Lung (tissue), 12 donors: ENCODE data around the gene C20orf204. TPM values are rescaled to one million over a fixed set of nuclear protein-coding genes. Genes with fewer than 3 reads are reported as not detected.

Source experiments
- ATAC-seq: fragments of 200-7000 bp; cut with Tn5 transposase; one replicate; pipeline ENCODE4 v1.9.1; 2020; ENCODE audit warnings: moderate number of reproducible peaks; ENCODE audit not compliant: insufficient read depth, low FRiP score
- DNase-seq, 3 donors: peaks; one replicate each; pipeline ENCODE4 v3.0.0-alpha.2; 2013 to 2017
- H3K27ac ChIP-seq, 2 donors: one replicate each; pipeline ENCODE4 v1.5.1; 2013; ENCODE audit warnings: mild to moderate bottlenecking in 2 of 2, moderate library complexity in 2 of 2, control low read depth in 1 of 2, inconsistent platforms in 1 of 2, low read depth in 1 of 2, low read length in 1 of 2
- H3K27me3 ChIP-seq, 3 donors: one replicate each; pipeline ENCODE4 v1.5.1; 2013; ENCODE audit warnings: low read length in 2 of 3; ENCODE audit not compliant: control insufficient read depth in 3 of 3, insufficient read depth in 3 of 3
- H3K36me3 ChIP-seq, 4 donors: one replicate each; pipeline ENCODE4 v1.5.1; 2013; ENCODE audit warnings: low read length in 4 of 4, mild to moderate bottlenecking in 1 of 4, moderate library complexity in 1 of 4; ENCODE audit not compliant: control insufficient read depth in 4 of 4, insufficient read depth in 4 of 4
- H3K4me1 ChIP-seq, 5 donors: one replicate each; pipeline ENCODE4 v1.5.1; 2013; ENCODE audit warnings: low read length in 5 of 5, mild to moderate bottlenecking in 2 of 5, moderate library complexity in 1 of 5; ENCODE audit not compliant: control insufficient read depth in 5 of 5, insufficient read depth in 5 of 5
- H3K4me3 ChIP-seq: one replicate; pipeline ENCODE4 v1.5.1; 2013; ENCODE audit warnings: mild to moderate bottlenecking, control low read depth, moderate library complexity
- H3K9ac ChIP-seq, 2 donors: one replicate each; pipeline ENCODE4 v1.5.1; 2013; ENCODE audit warnings: low read length in 2 of 2, control low read depth in 1 of 2; ENCODE audit not compliant: insufficient read depth in 1 of 2
- H3K9me3 ChIP-seq, 4 donors: one replicate each; pipeline ENCODE4 v1.5.1; 2013; ENCODE audit warnings: low read length in 3 of 4, mild to moderate bottlenecking in 1 of 4, moderate library complexity in 1 of 4; ENCODE audit not compliant: control insufficient read depth in 4 of 4, insufficient read depth in 3 of 4
- CTCF ChIP-seq: IDR thresholded peaks from 2 replicates; pipeline ENCODE4 v1.5.1; 2012; ENCODE audit warnings: mild to moderate bottlenecking; ENCODE audit errors: control extremely low read depth, extremely low read depth
- WGBS, 2 donors: extraction: QIAGEN DNeasy Blood & Tissue Kit; methylation state at CpG; one replicate each; pipeline ENCODE4 v1.1.7; 2013; 5-methylcytosine and 5-hydroxymethylcytosine counted together
- polyA plus RNA-seq, 2 donors: library from polyadenylated mRNA; stranded (reverse); fragments of 200-250 nt; gene quantifications; one replicate each; pipeline ENCODE4 v1.2.1, GENCODE V29; 2013
- total RNA-seq, 2 donors: library from RNA; depleted of rRNA in 1 of 2; stranded (reverse); fragments of >200 nt in 1 of 2; gene quantifications; one replicate each; pipeline ENCODE4 v1.2.1, GENCODE V29; 2014 to 2021
- donor health status: control.
- donor health status: control.
- donor health status: Bipolar disorder and iron deficiency.
- donor health status: healthy.
- donor health status: DM: yes; HTN: yes; CAD: no.

Gene C20orf204
- total and polyA plus RNA-seq, 4 donors, result 0.50 to 2.0 (median 0.98) TPM

GRCh38 chr20:64015635-64016034, 20.3 kb upstream of the C20orf204 start:
- no peak for TF ChIP-seq CTCF
- ATAC-seq (no peak), DNase-seq (no peak)
- Histone ChIP-seq H3K36me3 (peaks cover 33 to 44% (median 39%) of the 10 kb centered on the region in 4 donors), H3K4me3 (no peak overlapping the region), H3K27ac (no peak overlapping the region), H3K9ac (no peak overlapping the region), H3K4me1 (no peaks in the 10 kb centered on the region), H3K27me3 (no peaks in the 10 kb centered on the region), H3K9me3 (no peaks in the 10 kb centered on the region)
- 86 to 89% methylated on average over 2 of the region's 2 CpGs for WGBS, 2 donors

GRCh38 chr20:64021124-64021975, 14.6 kb upstream of the C20orf204 start:
- H3K4me1 ChIP-seq, result no peaks in the 10 kb centered on the region
- H3K36me3 ChIP-seq, result peaks cover 24 to 64% (median 38%) of the 10 kb centered on the region in 4 donors
- peaks cover 0 to 2% (median 0%) of the 10 kb centered on the region in 4 donors for H3K9me3 ChIP-seq
- no peak for ATAC-seq
- no peak overlapping the region for H3K9ac ChIP-seq
- WGBS, 2 donors, result 95 to 98% methylated on average over 36 of the region's 36 CpGs
- no peak for TF ChIP-seq CTCF
- H3K4me3 ChIP-seq, result no peak overlapping the region
- no peak overlapping the region for H3K27ac ChIP-seq
- no peak for DNase-seq
- no peaks in the 10 kb centered on the region for H3K27me3 ChIP-seq

- no peak for TF ChIP-seq CTCF
- no peak overlapping the region for H3K9ac ChIP-seq
- no peak overlapping the region for H3K4me3 ChIP-seq
- H3K4me1 ChIP-seq, result no peaks in the 10 kb centered on the region
- peaks cover 0 to 2% (median 0%) of the 10 kb centered on the region in 4 donors for H3K9me3 ChIP-seq
- no peak for ATAC-seq
- peaks cover 36 to 69% (median 43%) of the 10 kb centered on the region in 4 donors for H3K36me3 ChIP-seq
- WGBS, 2 donors, result 96 to 97% methylated on average over 17 of the region's 17 CpGs
- no peaks in the 10 kb centered on the region for H3K27me3 ChIP-seq
- no peak for DNase-seq
- H3K27ac ChIP-seq, result no peak overlapping the region
These were observed 13.2 kb upstream of the C20orf204 start for GRCh38 chr20:64022671-64023360.
